BE2C (cell line): ENCODE results near the gene ERO1A.

Source experiments
- DNase-seq: peaks from one replicate; pipeline ENCODE4 v3.0.0-alpha.2; 2020
- H3K27me3 ChIP-seq: fragments of 250-450 bp; sonication (Bioruptor Pico); 2 replicates; pipeline ENCODE4 v1.5.1; 2020; ENCODE audit warnings: mild to moderate bottlenecking
- H3K36me3 ChIP-seq: fragments of 250-450 bp; sonication (Bioruptor Pico); 2 replicates; pipeline ENCODE4 v1.5.1; 2020; ENCODE audit warnings: mild to moderate bottlenecking
- H3K4me1 ChIP-seq: fragments of 250-450 bp; sonication (Bioruptor Pico); 2 replicates; pipeline ENCODE4 v1.5.1; 2020
- H3K4me3 ChIP-seq: 2 replicates; pipeline ENCODE4 v1.5.1; 2011; ENCODE audit warnings: low read depth, low read length
- H3K9me3 ChIP-seq: fragments of 250-450 bp; sonication (Bioruptor Pico); 2 replicates; pipeline ENCODE4 v1.5.1; 2020
- CTCF ChIP-seq: IDR thresholded peaks from 2 replicates; pipeline ENCODE4 v1.5.1; 2012; ENCODE audit warnings: mild to moderate bottlenecking, low read depth, low read length

Gene ERO1A

GRCh38 chr14:52660832-52661231, 34.5 kb downstream of the ERO1A start:
- TF ChIP-seq CTCF = no peak
- H3K4me3 ChIP-seq = no peak overlapping the region
- no peaks in the 10 kb centered on the region for H3K9me3 ChIP-seq
- H3K4me1 ChIP-seq = no peaks in the 10 kb centered on the region
- DNase-seq = no peak
- peaks cover 13% of the 10 kb centered on the region for H3K36me3 ChIP-seq
- no peaks in the 10 kb centered on the region for H3K27me3 ChIP-seq

GRCh38 chr14:52660325-52660724, 35.0 kb downstream of the ERO1A start:
- Histone ChIP-seq H3K4me3 (no peak overlapping the region), H3K36me3 (peaks cover 13% of the 10 kb centered on the region), H3K27me3 (no peaks in the 10 kb centered on the region), H3K9me3 (no peaks in the 10 kb centered on the region), H3K4me1 (no peaks in the 10 kb centered on the region)
- no peak for DNase-seq
- TF ChIP-seq CTCF = no peak

GRCh38 chr14:52656905-52657304, 38.5 kb downstream of the ERO1A start:
- Histone ChIP-seq H3K4me3 (no peak overlapping the region), H3K4me1 (no peaks in the 10 kb centered on the region), H3K27me3 (no peaks in the 10 kb centered on the region), H3K36me3 (peaks cover 20% of the 10 kb centered on the region), H3K9me3 (no peaks in the 10 kb centered on the region)
- DNase-seq = no peak
- no peak for TF ChIP-seq CTCF

GRCh38 chr14:52650774-52651173, 44.6 kb downstream of the ERO1A start:
- Histone ChIP-seq H3K4me3 (no peak overlapping the region), H3K36me3 (peaks cover 30% of the 10 kb centered on the region), H3K27me3 (no peaks in the 10 kb centered on the region), H3K4me1 (no peaks in the 10 kb centered on the region), H3K9me3 (no peaks in the 10 kb centered on the region)
- DNase-seq = peak; percentile 15
- 0 out of 2 replicates have a peak, but pooled peaks have one; percentile 6 for TF ChIP-seq CTCF

GRCh38 chr14:52649511-52649910, 45.8 kb downstream of the ERO1A start:
- no peak for TF ChIP-seq CTCF
- Histone ChIP-seq H3K4me1 (no peaks in the 10 kb centered on the region), H3K36me3 (peaks cover 36% of the 10 kb centered on the region), H3K27me3 (no peaks in the 10 kb centered on the region), H3K9me3 (no peaks in the 10 kb centered on the region), H3K4me3 (no peak overlapping the region)
- DNase-seq = no peak

- H3K4me3 ChIP-seq = no peak overlapping the region
- H3K36me3 ChIP-seq = peaks cover 39% of the 10 kb centered on the region
- DNase-seq = no peak
- no peak for TF ChIP-seq CTCF
- peaks cover 3% of the 10 kb centered on the region; the same call in 1 of the 2 replicates for H3K27me3 ChIP-seq
- H3K9me3 ChIP-seq = no peaks in the 10 kb centered on the region
- no peaks in the 10 kb centered on the region for H3K4me1 ChIP-seq
These were observed 53.6 kb downstream of the ERO1A start for GRCh38 chr14:52641745-52642144.
